ENCODE data around the gene BOC. TPM values are rescaled to one million over a fixed set of nuclear protein-coding genes. Genes with fewer than 3 reads are reported as not detected.

The BOC gene
- total and polyA plus RNA-seq, 10 of the 15 experiments (the other 5 are each of a cell fraction or from before 2014, with no cell fraction given) = 0.18 TPM; not detected in 9

DNA sequence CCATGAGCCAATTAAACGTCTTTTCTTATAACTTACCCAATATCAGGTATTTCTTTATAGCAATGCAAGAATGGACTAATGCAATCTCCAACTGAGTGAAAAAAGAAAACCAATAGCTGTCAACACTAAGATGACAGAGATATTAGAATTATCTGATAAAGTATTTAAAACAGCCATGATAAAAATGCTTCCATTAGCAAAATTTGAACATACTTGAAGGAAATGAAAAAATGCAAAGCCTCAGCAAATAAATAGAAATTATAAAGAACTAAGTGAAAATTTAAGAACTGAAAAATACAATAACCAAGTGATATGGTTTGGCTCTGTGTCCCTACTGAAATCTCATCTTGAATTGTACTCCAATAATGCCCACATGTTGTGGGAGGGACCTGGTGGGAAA lies 99.6 kb downstream of the BOC start:
- no TSS peak for BruUV-seq (replicated peaks)
- 47% methylated on average over 1 of the region's 1 CpG for WGBS (ENCODE audit: insufficient coverage, insufficient replicate concordance, low lambda C conversion rate, missing lambda C conversion rate)
- RAD21 ChIA-PET (ENCODE audit: unreplicated experiment) = interaction anchor here (0.6 kb wide), 1 partner anchor 23 kb away, joined by 3 read pairs; no protein-coding TSS in a partner anchor

DNA sequence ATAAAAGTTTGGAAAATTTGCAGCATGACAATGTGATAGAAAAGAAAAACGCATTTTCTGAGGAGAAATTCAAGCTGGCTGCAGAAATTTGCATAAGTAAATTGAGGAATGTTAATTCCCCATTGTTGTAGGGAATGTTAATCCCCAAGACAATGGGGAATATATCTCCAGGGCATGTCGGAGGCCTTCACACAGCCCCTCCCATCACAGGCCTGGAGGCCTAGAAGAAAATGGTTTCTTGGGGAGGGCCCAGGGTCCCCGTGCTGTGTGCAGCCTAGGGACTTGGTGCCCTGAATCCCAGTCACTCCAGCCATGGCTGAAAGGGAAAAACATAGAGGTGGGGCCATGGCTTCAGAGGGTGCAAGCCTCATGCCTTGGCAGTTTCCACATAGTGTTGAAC lies 101.1 kb downstream of the BOC start:
- RAD21 ChIA-PET (ENCODE audit: unreplicated experiment) = interaction anchor here (0.7 kb wide), 1 partner anchor 204 kb away, joined by 7 read pairs; no protein-coding TSS in a partner anchor
- no TSS peak for BruUV-seq (replicated peaks)

More for the DNA sequence above, 99.6 kb downstream of the BOC start:
- no peaks in the 10 kb centered on the region for H3K4me1 ChIP-seq (ENCODE audit: control insufficient read depth, insufficient read depth, low read length)
- no peaks in the 10 kb centered on the region for H4K20me1 ChIP-seq (ENCODE audit: control insufficient read depth, insufficient read depth)
- ATAC-seq (no peak), FAIRE-seq (no peak), DNase-seq (ENCODE audit: low read depth, low spot score) (no peak)
- POLR2A ChIA-PET = no interaction called here
- no peak overlapping the region for H3K4me3 ChIP-seq
- H3K36me3 ChIP-seq (ENCODE audit: control insufficient read depth in 2 of 2, insufficient read depth in 2 of 2, low read length in 1 of 2) = no peaks in the 10 kb centered on the region
- CTCF ChIA-PET = interaction anchor here (1.6 kb wide), 1 partner anchor 23 kb away, joined by 4 read pairs; no protein-coding TSS in a partner anchor
- intact Hi-C loops (cut with micrococcal nuclease; ENCODE audit: unreplicated experiment) = no loop called here
- in situ Hi-C loops (cut with MboI) = no loop called here
- SMC1A ChIA-PET (ENCODE audit: uncharacterized antibody, unreplicated experiment) = no interaction called here
- H2AFZ ChIP-seq (ENCODE audit: control insufficient read depth, low read depth, low read length) = no peak overlapping the region
- TF ChIP-seq SUZ12 (IDR thresholded peaks at IDR 0.05; ENCODE audit: unreplicated experiment) (no peak), BRCA1 (IDR thresholded peaks at IDR 0.05; ENCODE audit: low read depth, low read length) (no peak), ZSCAN29 (IDR thresholded peaks at IDR 0.05) (no peak), POU2F2 (IDR thresholded peaks at IDR 0.05; ENCODE audit: borderline replicate concordance, low read depth, low read length) (no peak), TARDBP (IDR thresholded peaks at IDR 0.05; ENCODE audit: borderline replicate concordance) (no peak)
- TF ChIP-seq, protein P1, sequence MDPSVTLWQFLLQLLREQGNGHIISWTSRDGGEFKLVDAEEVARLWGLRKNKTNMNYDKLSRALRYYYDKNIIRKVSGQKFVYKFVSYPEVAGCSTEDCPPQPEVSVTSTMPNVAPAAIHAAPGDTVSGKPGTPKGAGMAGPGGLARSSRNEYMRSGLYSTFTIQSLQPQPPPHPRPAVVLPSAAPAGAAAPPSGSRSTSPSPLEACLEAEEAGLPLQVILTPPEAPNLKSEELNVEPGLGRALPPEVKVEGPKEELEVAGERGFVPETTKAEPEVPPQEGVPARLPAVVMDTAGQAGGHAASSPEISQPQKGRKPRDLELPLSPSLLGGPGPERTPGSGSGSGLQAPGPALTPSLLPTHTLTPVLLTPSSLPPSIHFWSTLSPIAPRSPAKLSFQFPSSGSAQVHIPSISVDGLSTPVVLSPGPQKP (IDR thresholded peaks at IDR 0.05; ENCODE audit: low read depth, low read length) = no peak
- no peak overlapping the region for H3K4me2 ChIP-seq (ENCODE audit: control insufficient read depth, insufficient read depth)
- no peaks in the 10 kb centered on the region for H3K27me3 ChIP-seq (replicated peaks in 1 of 2; ENCODE audit: control insufficient read depth in 2 of 2, insufficient read depth in 2 of 2, low read length in 1 of 2)
- no peaks in the 10 kb centered on the region for H3K79me2 ChIP-seq (ENCODE audit: control insufficient read depth, insufficient read depth, low read length)
- no peak overlapping the region for H3K27ac ChIP-seq (ENCODE audit: control insufficient read depth, insufficient read depth)
- no peak overlapping the region for H3K9ac ChIP-seq (ENCODE audit: control insufficient read depth, insufficient read depth, low read length)
- H3K9me3 ChIP-seq (replicated peaks; ENCODE audit: control insufficient read depth, insufficient read depth, low read length) = peaks cover 3% of the 10 kb centered on the region; the same call in 1 of the 3 replicates

More for the DNA sequence above, 101.1 kb downstream of the BOC start:
- Histone ChIP-seq H3K27me3 (replicated peaks in 1 of 2; ENCODE audit: control insufficient read depth in 2 of 2, insufficient read depth in 2 of 2, low read length in 1 of 2) (no peaks in the 10 kb centered on the region), H3K9ac (ENCODE audit: control insufficient read depth, insufficient read depth, low read length) (no peak overlapping the region), H4K20me1 (ENCODE audit: control insufficient read depth, insufficient read depth) (no peaks in the 10 kb centered on the region), H3K9me3 (replicated peaks; ENCODE audit: control insufficient read depth, insufficient read depth, low read length) (peaks cover 3% of the 10 kb centered on the region; the same call in 2 of the 3 replicates), H2AFZ (ENCODE audit: control insufficient read depth, low read depth, low read length) (no peak overlapping the region), H3K4me3 (no peak overlapping the region), H3K79me2 (ENCODE audit: control insufficient read depth, insufficient read depth, low read length) (no peaks in the 10 kb centered on the region), H3K36me3 (ENCODE audit: control insufficient read depth in 2 of 2, insufficient read depth in 2 of 2, low read length in 1 of 2) (no peaks in the 10 kb centered on the region), H3K27ac (ENCODE audit: control insufficient read depth, insufficient read depth) (no peak overlapping the region), H3K4me1 (ENCODE audit: control insufficient read depth, insufficient read depth, low read length) (no peaks in the 10 kb centered on the region), H3K4me2 (ENCODE audit: control insufficient read depth, insufficient read depth) (no peak overlapping the region)
- in situ Hi-C loops (cut with MboI) = no loop called here
- ATAC-seq (no peak), DNase-seq (ENCODE audit: low read depth, low spot score) (no peak), FAIRE-seq (no peak)
- TF ChIP-seq RAD51 (IDR thresholded peaks at IDR 0.05) (no peak), ZSCAN29 (IDR thresholded peaks at IDR 0.05) (no peak), SMARCA5 (IDR thresholded peaks at IDR 0.05) (no peak), RBBP5 (conservative IDR thresholded peaks at IDR 0.05) (no peak), TCF7 (IDR thresholded peaks at IDR 0.05; ENCODE audit: borderline replicate concordance) (no peak), STAT1 (conservative IDR thresholded peaks at IDR 0.05) (no peak), HDAC6 (IDR thresholded peaks at IDR 0.05; ENCODE audit: unreplicated experiment) (no peak), TARDBP (IDR thresholded peaks at IDR 0.05; ENCODE audit: borderline replicate concordance) (no peak), RAD21 (IDR thresholded peaks at IDR 0.05; ENCODE audit: insufficient read depth, low read depth, low read length) (no peak), CHD4 (IDR thresholded peaks at IDR 0.05) (no peak), ZNF622 (IDR thresholded peaks at IDR 0.05) (no peak), ETV6 (conservative IDR thresholded peaks at IDR 0.05 in 1 of 2, IDR thresholded peaks at IDR 0.05 in 1 of 2; ENCODE audit: borderline replicate concordance in 1 of 2, low read depth in 1 of 2) (no peak), IKZF1 (conservative IDR thresholded peaks at IDR 0.05) (no peak), PAX5 (IDR thresholded peaks at IDR 0.05; ENCODE audit: borderline replicate concordance, low read depth, low read length) (no peak), LARP7 (IDR thresholded peaks at IDR 0.05) (no peak)
- CTCF ChIA-PET = no interaction called here
- WGBS (ENCODE audit: insufficient coverage, insufficient replicate concordance, low lambda C conversion rate, missing lambda C conversion rate) = 78% methylated on average over 3 of the region's 3 CpGs
- intact Hi-C loops (cut with micrococcal nuclease; ENCODE audit: unreplicated experiment) = no loop called here
- SMC1A ChIA-PET (ENCODE audit: uncharacterized antibody, unreplicated experiment) = no interaction called here
- POLR2A ChIA-PET = no interaction called here

All from GM12878 (cell line).